Measurements from ENCODE around the gene KCNG2.

DNA sequence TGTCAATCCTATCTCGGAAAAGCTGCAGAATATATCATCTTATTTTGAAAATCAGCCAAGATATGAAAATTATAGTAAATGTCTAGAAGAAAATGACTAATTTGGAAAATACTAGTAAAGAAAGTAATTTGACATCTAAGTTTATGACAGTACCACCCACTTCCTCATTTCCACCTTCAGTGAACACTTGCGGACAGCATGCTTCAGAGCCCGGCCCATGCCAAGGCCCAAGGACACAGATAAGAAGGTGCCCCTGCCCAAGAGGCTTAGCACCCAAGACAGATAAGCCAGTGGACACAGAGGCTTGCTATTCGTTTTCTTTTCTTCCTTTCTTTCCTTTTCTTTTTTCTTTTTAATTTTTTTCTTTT is 4.8 kb upstream of the KCNG2 start:
- TF ChIP-seq CTCF (IDR thresholded peaks at IDR 0.05) (no peak), EP300 (IDR thresholded peaks at IDR 0.05; ENCODE audit: low read depth) (no peak), POLR2A (IDR thresholded peaks at IDR 0.05) (no peak), POLR2AphosphoS5 (IDR thresholded peaks at IDR 0.05) (no peak)

Data from transverse colon (tissue), 4 donors.